ENCODE measurements around the gene RXFP2. TPM values are rescaled to one million over a fixed set of nuclear protein-coding genes. Genes with fewer than 3 reads are reported as not detected.
A peak's percentile ranks its signal among the peaks of the same experiment; 100 is the strongest.

RXFP2 gene, protein sequence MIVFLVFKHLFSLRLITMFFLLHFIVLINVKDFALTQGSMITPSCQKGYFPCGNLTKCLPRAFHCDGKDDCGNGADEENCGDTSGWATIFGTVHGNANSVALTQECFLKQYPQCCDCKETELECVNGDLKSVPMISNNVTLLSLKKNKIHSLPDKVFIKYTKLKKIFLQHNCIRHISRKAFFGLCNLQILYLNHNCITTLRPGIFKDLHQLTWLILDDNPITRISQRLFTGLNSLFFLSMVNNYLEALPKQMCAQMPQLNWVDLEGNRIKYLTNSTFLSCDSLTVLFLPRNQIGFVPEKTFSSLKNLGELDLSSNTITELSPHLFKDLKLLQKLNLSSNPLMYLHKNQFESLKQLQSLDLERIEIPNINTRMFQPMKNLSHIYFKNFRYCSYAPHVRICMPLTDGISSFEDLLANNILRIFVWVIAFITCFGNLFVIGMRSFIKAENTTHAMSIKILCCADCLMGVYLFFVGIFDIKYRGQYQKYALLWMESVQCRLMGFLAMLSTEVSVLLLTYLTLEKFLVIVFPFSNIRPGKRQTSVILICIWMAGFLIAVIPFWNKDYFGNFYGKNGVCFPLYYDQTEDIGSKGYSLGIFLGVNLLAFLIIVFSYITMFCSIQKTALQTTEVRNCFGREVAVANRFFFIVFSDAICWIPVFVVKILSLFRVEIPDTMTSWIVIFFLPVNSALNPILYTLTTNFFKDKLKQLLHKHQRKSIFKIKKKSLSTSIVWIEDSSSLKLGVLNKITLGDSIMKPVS
- total RNA-seq, result not detected in 2 replicates
- polyA plus RNA-seq, result not detected in 2 replicates

GRCh38 chr13:31739226-31739625 lies at the start of gene RXFP2:
Gene RXFP2 (plus strand): TSS chr13:31739526. CDS start chr13:31739613, 87 bp downstream.
- peaks cover 2% of the 10 kb centered on the region for H3K27me3 ChIP-seq
- H3K9me3 ChIP-seq (ENCODE audit: low read depth), result no peaks in the 10 kb centered on the region
- H3K36me3 ChIP-seq (replicated peaks; ENCODE audit: insufficient read depth, low read depth), result no peaks in the 10 kb centered on the region
- no peaks in the 10 kb centered on the region for H3K4me1 ChIP-seq (ENCODE audit: insufficient read depth)
- no peak for DNase-seq (ENCODE audit: low spot score)
- no peak within 1 kb of the TSS for H3K4me2 ChIP-seq
- no peak within 1 kb of the TSS for H2AFZ ChIP-seq
- no peaks in the 10 kb centered on the region for H3K79me2 ChIP-seq
- TF ChIP-seq, protein P1, sequence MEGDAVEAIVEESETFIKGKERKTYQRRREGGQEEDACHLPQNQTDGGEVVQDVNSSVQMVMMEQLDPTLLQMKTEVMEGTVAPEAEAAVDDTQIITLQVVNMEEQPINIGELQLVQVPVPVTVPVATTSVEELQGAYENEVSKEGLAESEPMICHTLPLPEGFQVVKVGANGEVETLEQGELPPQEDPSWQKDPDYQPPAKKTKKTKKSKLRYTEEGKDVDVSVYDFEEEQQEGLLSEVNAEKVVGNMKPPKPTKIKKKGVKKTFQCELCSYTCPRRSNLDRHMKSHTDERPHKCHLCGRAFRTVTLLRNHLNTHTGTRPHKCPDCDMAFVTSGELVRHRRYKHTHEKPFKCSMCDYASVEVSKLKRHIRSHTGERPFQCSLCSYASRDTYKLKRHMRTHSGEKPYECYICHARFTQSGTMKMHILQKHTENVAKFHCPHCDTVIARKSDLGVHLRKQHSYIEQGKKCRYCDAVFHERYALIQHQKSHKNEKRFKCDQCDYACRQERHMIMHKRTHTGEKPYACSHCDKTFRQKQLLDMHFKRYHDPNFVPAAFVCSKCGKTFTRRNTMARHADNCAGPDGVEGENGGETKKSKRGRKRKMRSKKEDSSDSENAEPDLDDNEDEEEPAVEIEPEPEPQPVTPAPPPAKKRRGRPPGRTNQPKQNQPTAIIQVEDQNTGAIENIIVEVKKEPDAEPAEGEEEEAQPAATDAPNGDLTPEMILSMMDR (IDR thresholded peaks at IDR 0.05; ENCODE audit: poor library complexity), result no peak
- no peak for TF ChIP-seq EZH2phosphoT487 (IDR thresholded peaks at IDR 0.05; ENCODE audit: low read depth, severe bottlenecking, unreplicated experiment)
- TF ChIP-seq EZH2 (IDR thresholded peaks at IDR 0.05; ENCODE audit: borderline replicate concordance), result no peak
- H3K27ac ChIP-seq, result no peak within 1 kb of the TSS
- no peak within 1 kb of the TSS for H3K4me3 ChIP-seq
- no peaks in the 10 kb centered on the region for H3K9me2 ChIP-seq (replicated peaks; ENCODE audit: insufficient read depth)
- 78% methylated on average over 2 of the region's 2 CpGs for WGBS (ENCODE audit: low lambda C conversion rate, missing lambda C conversion rate)
- H4K20me1 ChIP-seq (ENCODE audit: insufficient read depth, poor library complexity, severe bottlenecking), result no peaks in the 10 kb centered on the region

DNA sequence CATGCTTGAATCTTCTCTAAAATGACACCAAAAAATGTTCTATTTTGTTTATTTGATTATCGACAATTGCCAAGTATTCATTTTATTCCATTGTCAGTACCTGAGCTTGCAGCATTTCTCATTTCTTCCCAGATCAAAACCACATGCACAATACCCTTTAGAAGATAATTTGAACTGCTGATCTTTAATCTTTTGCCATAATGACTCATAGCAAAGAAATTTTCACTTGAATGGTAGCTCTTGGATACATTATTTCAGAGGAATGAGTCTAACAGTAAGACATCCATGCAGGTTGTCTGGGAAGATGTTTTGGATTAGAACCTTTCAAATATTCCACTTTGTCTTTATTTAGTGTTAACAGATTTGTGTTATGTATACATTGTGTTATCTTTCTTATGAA lies 42.0 kb upstream of the RXFP2 start:
- H4K20me1 ChIP-seq (ENCODE audit: insufficient read depth, poor library complexity, severe bottlenecking), result no peaks in the 10 kb centered on the region
- H3K4me2 ChIP-seq, result no peak overlapping the region
- H3K27me3 ChIP-seq, result no peaks in the 10 kb centered on the region
- no peak for DNase-seq (ENCODE audit: low spot score)
- H3K27ac ChIP-seq, result no peak overlapping the region
- no peak overlapping the region for H3K4me3 ChIP-seq
- no peak for TF ChIP-seq EZH2phosphoT487 (IDR thresholded peaks at IDR 0.05; ENCODE audit: low read depth, severe bottlenecking, unreplicated experiment)
- no peak for TF ChIP-seq EZH2 (IDR thresholded peaks at IDR 0.05; ENCODE audit: borderline replicate concordance)
- TF ChIP-seq, protein P1 (IDR thresholded peaks at IDR 0.05; ENCODE audit: poor library complexity), result no peak
- H3K79me2 ChIP-seq, result no peaks in the 10 kb centered on the region
- no peaks in the 10 kb centered on the region for H3K4me1 ChIP-seq (ENCODE audit: insufficient read depth)
- no peaks in the 10 kb centered on the region for H3K9me2 ChIP-seq (replicated peaks; ENCODE audit: insufficient read depth)
- no peaks in the 10 kb centered on the region for H3K36me3 ChIP-seq (replicated peaks; ENCODE audit: insufficient read depth, low read depth)
- no peak overlapping the region for H2AFZ ChIP-seq
- 0% methylated on average over 1 of the region's 1 CpG for WGBS (ENCODE audit: low lambda C conversion rate, missing lambda C conversion rate)
- no peaks in the 10 kb centered on the region for H3K9me3 ChIP-seq (ENCODE audit: low read depth)

- no peak overlapping the region for H2AFZ ChIP-seq
- no peaks in the 10 kb centered on the region for H3K9me2 ChIP-seq (replicated peaks; ENCODE audit: insufficient read depth)
- no peaks in the 10 kb centered on the region for H3K36me3 ChIP-seq (replicated peaks; ENCODE audit: insufficient read depth, low read depth)
- TF ChIP-seq, protein P1 (IDR thresholded peaks at IDR 0.05; ENCODE audit: poor library complexity), result peak; percentile 23
- TF ChIP-seq EZH2phosphoT487 (IDR thresholded peaks at IDR 0.05; ENCODE audit: low read depth, severe bottlenecking, unreplicated experiment), result no peak
- H3K79me2 ChIP-seq, result no peaks in the 10 kb centered on the region
- no peak for DNase-seq (ENCODE audit: low spot score)
- no peaks in the 10 kb centered on the region for H3K27me3 ChIP-seq
- no peaks in the 10 kb centered on the region for H3K9me3 ChIP-seq (ENCODE audit: low read depth)
- no peak overlapping the region for H3K4me2 ChIP-seq
- WGBS (ENCODE audit: low lambda C conversion rate, missing lambda C conversion rate), result 48% methylated on average over 3 of the region's 3 CpGs
- no peaks in the 10 kb centered on the region for H4K20me1 ChIP-seq (ENCODE audit: insufficient read depth, poor library complexity, severe bottlenecking)
- no peak overlapping the region for H3K4me3 ChIP-seq
- no peak overlapping the region for H3K27ac ChIP-seq
- H3K4me1 ChIP-seq (ENCODE audit: insufficient read depth), result no peaks in the 10 kb centered on the region
Observed at GRCh38 chr13:31699650-31700049, 39.7 kb upstream of the RXFP2 start.

Data from hepatocyte (in vitro differentiated cells).